Liver (tissue), 9 donors: ENCODE data around the gene TSSK2. TPM values are rescaled to one million over a fixed set of nuclear protein-coding genes. Genes with fewer than 3 reads are reported as not detected.

Source experiments
- DNase-seq: peaks from one replicate; pipeline ENCODE4 v3.0.0-alpha.2; 2017; ENCODE audit warnings: low spot score
- H3K27ac ChIP-seq, 2 donors: one replicate each; pipeline ENCODE4 v1.7.0; 2013; ENCODE audit warnings: inconsistent platforms in 2 of 2, low read length in 2 of 2, control low read depth in 1 of 2, low read depth in 1 of 2, mild to moderate bottlenecking in 1 of 2
- H3K27me3 ChIP-seq, 4 donors: one replicate each; pipeline versions ENCODE4 v1.6.1 to v1.7.0; 2013; ENCODE audit warnings: low read length in 3 of 4, inconsistent platforms in 1 of 4, mild to moderate bottlenecking in 1 of 4, moderate library complexity in 1 of 4; ENCODE audit not compliant: control insufficient read depth in 4 of 4, insufficient read depth in 4 of 4
- H3K36me3 ChIP-seq, 4 donors: one replicate each; pipeline versions ENCODE4 v1.6.1 to v1.7.0; 2013; ENCODE audit warnings: low read length in 3 of 4, mild to moderate bottlenecking in 3 of 4, low read depth in 1 of 4, moderate library complexity in 1 of 4; ENCODE audit not compliant: control insufficient read depth in 4 of 4, insufficient read depth in 3 of 4
- H3K4me1 ChIP-seq, 4 donors: one replicate each; pipeline versions ENCODE4 v1.6.1 to v1.7.0; 2013; ENCODE audit warnings: low read length in 3 of 4, mild to moderate bottlenecking in 3 of 4, moderate library complexity in 1 of 4; ENCODE audit not compliant: control insufficient read depth in 4 of 4, insufficient read depth in 4 of 4
- H3K4me3 ChIP-seq, 3 donors: one replicate each; pipeline versions ENCODE4 v1.6.1 to v1.7.0; 2013; ENCODE audit warnings: low read length in 3 of 3, control low read depth in 1 of 3, low read depth in 1 of 3, mild to moderate bottlenecking in 1 of 3
- H3K9ac ChIP-seq, 2 donors: one replicate each; pipeline ENCODE4 v1.7.0; 2013; ENCODE audit warnings: low read length in 2 of 2, mild to moderate bottlenecking in 2 of 2, moderate library complexity in 2 of 2, control low read depth in 1 of 2, low read depth in 1 of 2
- H3K9me3 ChIP-seq, 4 donors: one replicate each; pipeline versions ENCODE4 v1.6.1 to v1.7.0; 2013; ENCODE audit warnings: low read length in 3 of 4; ENCODE audit not compliant: control insufficient read depth in 4 of 4
- ATF3 ChIP-seq: IDR thresholded peaks from 2 replicates; pipeline ENCODE4 v1.6.1; 2016; ENCODE audit warnings: antibody characterized with exemption
- CTCF ChIP-seq: fragments of 150-350 bp; IDR thresholded peaks from 2 replicates; pipeline ENCODE4 v1.5.1; 2017; ENCODE audit warnings: improper control_type of control experiment, low read depth, low read length; ENCODE audit not compliant: missing input control
- EGR1 ChIP-seq, 2 donors: IDR thresholded peaks; 2 replicates each; pipeline ENCODE4 v1.6.1; 2016 to 2018; ENCODE audit warnings: antibody characterized with exemption in 2 of 2, low read depth in 2 of 2
- FOXA1 ChIP-seq: IDR thresholded peaks from 2 replicates; pipeline ENCODE4 v1.6.1; 2016; ENCODE audit warnings: antibody characterized with exemption
- FOXA2 ChIP-seq: IDR thresholded peaks from 2 replicates; pipeline ENCODE4 v1.6.1; 2016; ENCODE audit warnings: antibody characterized with exemption
- GABPA ChIP-seq, 2 donors: IDR thresholded peaks in 1 of 2; conservative IDR thresholded peaks in 1 of 2; 2 replicates each; pipeline ENCODE4 v1.6.1; 2016; ENCODE audit warnings: antibody characterized with exemption in 2 of 2, mild to moderate bottlenecking in 1 of 2, moderate library complexity in 1 of 2
- HNF4A ChIP-seq, 2 donors: conservative IDR thresholded peaks; 2 replicates each; pipeline ENCODE4 v1.6.1; 2016; ENCODE audit warnings: antibody characterized with exemption in 2 of 2, mild to moderate bottlenecking in 2 of 2
- HNF4G ChIP-seq: IDR thresholded peaks from 2 replicates; pipeline ENCODE4 v1.6.1; 2016; ENCODE audit warnings: antibody characterized with exemption
- RAD21 ChIP-seq, 2 donors: IDR thresholded peaks; 2 replicates each; pipeline ENCODE4 v1.6.1; 2016; ENCODE audit warnings: antibody characterized with exemption in 2 of 2, mild to moderate bottlenecking in 2 of 2
- REST ChIP-seq: IDR thresholded peaks from 2 replicates; pipeline ENCODE4 v1.6.1; 2016; ENCODE audit warnings: antibody characterized with exemption, mild to moderate bottlenecking
- RXRA ChIP-seq, 2 donors: IDR thresholded peaks; 2 replicates each; pipeline ENCODE4 v1.6.1; 2017 to 2018; ENCODE audit warnings: antibody characterized with exemption in 2 of 2, mild to moderate bottlenecking in 1 of 2
- TAF1 ChIP-seq: conservative IDR thresholded peaks from 2 replicates; pipeline ENCODE4 v1.6.1; 2016; ENCODE audit warnings: antibody characterized with exemption, mild to moderate bottlenecking
- ZBTB33 ChIP-seq: IDR thresholded peaks from 2 replicates; pipeline ENCODE4 v1.6.1; 2016; ENCODE audit warnings: antibody characterized with exemption
- WGBS: extraction: QIAGEN DNeasy Blood & Tissue Kit; methylation state at CpG from one replicate; pipeline ENCODE4 v1.1.7; 2013; 5-methylcytosine and 5-hydroxymethylcytosine counted together
- polyA plus RNA-seq, 2 donors: library from polyadenylated mRNA; stranded (reverse) in 1 of 2; unstranded in 1 of 2; fragments of 200-250 nt in 1 of 2; fragments of >200 nt in 1 of 2; fragmentation: Nextera tagmentation in 1 of 2; extraction: Ambion mirVana in 1 of 2; gene quantifications; one replicate each; pipeline versions ENCODE4 v1.2.1 to v1.2.3, GENCODE V29; 2013 to 2015
- total RNA-seq, 2 donors: library from RNA; depleted of rRNA; stranded (reverse); fragments of >200 nt; gene quantifications; one replicate each; pipeline ENCODE4 v1.2.3, GENCODE V29; 2014
- donor health status: healthy.
- donor health status: healthy.
- donor health status: healthy.
- donor health status: healthy.
- donor health status: healthy.

TSSK2 gene
- total and polyA plus RNA-seq, 4 donors = 0.08 TPM; not detected in 3

GRCh38 chr22:19118329-19118880 is 12.7 kb upstream of the TSSK2 start:
- DNase-seq = no peak
- no peak overlapping the region for H3K4me3 ChIP-seq
- TF ChIP-seq TAF1 = no peak
- TF ChIP-seq RXRA (IDR thresholded peaks at IDR 0.05) = no peak
- no peak for TF ChIP-seq CTCF
- TF ChIP-seq ATF3 = no peak
- TF ChIP-seq ZBTB33 = no peak
- no peak for TF ChIP-seq REST
- TF ChIP-seq GABPA (IDR thresholded peaks at IDR 0.05 in 1 of 2, conservative IDR thresholded peaks at IDR 0.05 in 1 of 2) = no peak
- no peak for TF ChIP-seq FOXA1
- TF ChIP-seq RAD21 (IDR thresholded peaks at IDR 0.05) = no peak
- no peak for TF ChIP-seq HNF4G
- no peaks in the 10 kb centered on the region for H3K9me3 ChIP-seq
- WGBS = 90% methylated on average over 4 of the region's 4 CpGs
- no peaks in the 10 kb centered on the region for H3K36me3 ChIP-seq
- H3K27ac ChIP-seq = no peak overlapping the region
- H3K27me3 ChIP-seq = no peaks in the 10 kb centered on the region
- peaks cover 17 to 50% (median 41%) of the 10 kb centered on the region in 4 donors for H3K4me1 ChIP-seq
- no peak overlapping the region for H3K9ac ChIP-seq

GRCh38 chr22:19119949-19120348 is 11.2 kb upstream of the TSSK2 start:
- TF ChIP-seq REST (no peak), RAD21 (IDR thresholded peaks at IDR 0.05) (no peak), FOXA1 (no peak), HNF4A (conservative IDR thresholded peaks at IDR 0.05) (no peak), EGR1 (IDR thresholded peaks at IDR 0.05; ENCODE audit: low read depth in 2 of 2) (no peak), GABPA (IDR thresholded peaks at IDR 0.05 in 1 of 2, conservative IDR thresholded peaks at IDR 0.05 in 1 of 2) (no peak), RXRA (IDR thresholded peaks at IDR 0.05) (no peak), ZBTB33 (no peak), ATF3 (no peak), FOXA2 (no peak)
- no peak for DNase-seq
- no peaks in the 10 kb centered on the region for H3K9me3 ChIP-seq
- H3K36me3 ChIP-seq = no peaks in the 10 kb centered on the region
- no peak overlapping the region for H3K27ac ChIP-seq
- WGBS = 86% methylated on average over 8 of the region's 8 CpGs
- no peaks in the 10 kb centered on the region for H3K27me3 ChIP-seq
- H3K4me3 ChIP-seq = no peak overlapping the region
- no peak overlapping the region for H3K9ac ChIP-seq
- peaks cover 17 to 47% (median 40%) of the 10 kb centered on the region in 4 donors for H3K4me1 ChIP-seq
